GM12872 (cell line): ENCODE results near the gene ZRANB1.

Experiments used
- CTCF ChIP-seq: IDR thresholded peaks from 3 replicates; pipeline ENCODE4 v1.5.1; 2011; ENCODE audit warnings: low read depth, mild to moderate bottlenecking, low read length, moderate library complexity; ENCODE audit not compliant: insufficient read depth

Gene ZRANB1

GRCh38 chr10:124926548-124926947 lies 15.4 kb upstream of the ZRANB1 start:
- no peak for TF ChIP-seq CTCF

GRCh38 chr10:124928087-124928486 lies 13.8 kb upstream of the ZRANB1 start:
- TF ChIP-seq CTCF: no peak

- TF ChIP-seq CTCF: no peak
These were observed 13.4 kb upstream of the ZRANB1 start for GRCh38 chr10:124928545-124928944.

GRCh38 chr10:124935946-124936345 lies 6.0 kb upstream of the ZRANB1 start:
- no peak for TF ChIP-seq CTCF

GRCh38 chr10:124936813-124937212 lies 5.1 kb upstream of the ZRANB1 start:
- no peak for TF ChIP-seq CTCF

- TF ChIP-seq CTCF: no peak
These were observed 2.6 kb upstream of the ZRANB1 start for GRCh38 chr10:124939290-124939689.

GRCh38 chr10:124942317-124943169 lies 620 bp downstream of the ZRANB1 start:
- no peak for TF ChIP-seq CTCF
